Mammary epithelial cell (primary cell): Measurements from ENCODE around the gene CILP.

Experiments
- EZH2 ChIP-seq: IDR thresholded peaks from 2 replicates; pipeline ENCODE4 v1.6.1; 2012; ENCODE audit warnings: low read length, inconsistent platforms, borderline replicate concordance
- TF ChIP-seq, protein P1 (sequence below), 2 donors: IDR thresholded peaks in 1 of 2; conservative IDR thresholded peaks in 1 of 2; 2 replicates each; pipeline ENCODE4 v1.5.1; 2011 to 2012; ENCODE audit warnings: inconsistent platforms in 2 of 2, low read length in 2 of 2, mild to moderate bottlenecking in 2 of 2, control low read depth in 1 of 2, low read depth in 1 of 2; ENCODE audit not compliant: insufficient read depth in 1 of 2; ENCODE audit errors: extremely low read depth in 1 of 2

DNA sequence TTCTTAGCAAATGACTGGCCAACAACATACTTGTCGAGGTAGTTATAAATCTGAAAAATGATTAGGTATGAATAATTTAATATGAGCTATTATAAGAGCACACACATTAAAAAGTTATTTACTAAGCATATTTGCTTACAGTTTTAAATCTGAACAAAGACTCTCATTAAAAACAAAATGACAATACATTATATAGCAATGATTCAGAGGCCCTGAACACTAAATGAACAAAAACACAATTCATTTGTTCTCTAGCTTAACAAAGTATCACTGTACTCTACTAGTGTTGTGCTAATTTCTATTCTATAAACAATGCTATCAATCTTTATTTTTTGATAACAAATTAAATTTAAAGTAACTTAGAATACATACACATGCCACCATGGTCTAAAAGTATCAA lies 47.1 kb downstream of the CILP start:
- TF ChIP-seq, protein P1, sequence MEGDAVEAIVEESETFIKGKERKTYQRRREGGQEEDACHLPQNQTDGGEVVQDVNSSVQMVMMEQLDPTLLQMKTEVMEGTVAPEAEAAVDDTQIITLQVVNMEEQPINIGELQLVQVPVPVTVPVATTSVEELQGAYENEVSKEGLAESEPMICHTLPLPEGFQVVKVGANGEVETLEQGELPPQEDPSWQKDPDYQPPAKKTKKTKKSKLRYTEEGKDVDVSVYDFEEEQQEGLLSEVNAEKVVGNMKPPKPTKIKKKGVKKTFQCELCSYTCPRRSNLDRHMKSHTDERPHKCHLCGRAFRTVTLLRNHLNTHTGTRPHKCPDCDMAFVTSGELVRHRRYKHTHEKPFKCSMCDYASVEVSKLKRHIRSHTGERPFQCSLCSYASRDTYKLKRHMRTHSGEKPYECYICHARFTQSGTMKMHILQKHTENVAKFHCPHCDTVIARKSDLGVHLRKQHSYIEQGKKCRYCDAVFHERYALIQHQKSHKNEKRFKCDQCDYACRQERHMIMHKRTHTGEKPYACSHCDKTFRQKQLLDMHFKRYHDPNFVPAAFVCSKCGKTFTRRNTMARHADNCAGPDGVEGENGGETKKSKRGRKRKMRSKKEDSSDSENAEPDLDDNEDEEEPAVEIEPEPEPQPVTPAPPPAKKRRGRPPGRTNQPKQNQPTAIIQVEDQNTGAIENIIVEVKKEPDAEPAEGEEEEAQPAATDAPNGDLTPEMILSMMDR (conservative IDR thresholded peaks at IDR 0.05 in 1 of 2, IDR thresholded peaks at IDR 0.05 in 1 of 2; ENCODE audit: extremely low read depth in 1 of 2, insufficient read depth in 1 of 2, low read depth in 1 of 2, low read length in 2 of 2): no peak
- TF ChIP-seq EZH2: no peak
